Breast epithelium (tissue), 3 donors: ENCODE measurements around the gene TCF7.

Experiments used
- CTCF ChIP-seq, 3 donors: fragments of 450-650 bp; IDR thresholded peaks; one replicate each; pipeline ENCODE4 v1.5.1; 2016 to 2017; ENCODE audit warnings: antibody characterized with exemption in 3 of 3, mild to moderate bottlenecking in 3 of 3, moderate library complexity in 3 of 3
- POLR2A ChIP-seq: fragments of 450-650 bp; IDR thresholded peaks from one replicate; pipeline ENCODE4 v1.6.1; 2016; ENCODE audit warnings: antibody characterized with exemption, mild to moderate bottlenecking, moderate library complexity
- POLR2AphosphoS5 ChIP-seq, 3 donors: sonication (generic); formaldehyde crosslinking; IDR thresholded peaks; one replicate each; pipeline ENCODE4 v1.6.1; 2017; ENCODE audit warnings: antibody characterized with exemption in 3 of 3

GRCh38 chr5:134122530-134122929 is 8.0 kb downstream of the TCF7 start:
- TF ChIP-seq CTCF (IDR thresholded peaks at IDR 0.05) (no peak), POLR2A (no peak), POLR2AphosphoS5 (IDR thresholded peaks at IDR 0.05) (no peak)
